CD8-positive, alpha-beta memory T cell (primary cell): ENCODE results near the gene SERPINB8. TPM values are rescaled to one million over a fixed set of nuclear protein-coding genes. Genes with fewer than 3 reads are reported as not detected.

Experiments
- CTCF ChIA-PET: fragments of 350-600 bp; sonication (Branson Sonifier 250); formaldehyde crosslinking; loops from one replicate; lab custom pipeline; 2021; ENCODE audit warnings: antibody characterized with exemption; lab: Charles Lee
- POLR2A ChIA-PET: fragments of 350-600 bp; sonication (Branson Sonifier 250); formaldehyde crosslinking; loops from one replicate; lab custom pipeline; 2021; ENCODE audit warnings: antibody characterized with exemption; lab: Charles Lee
- DNase-seq, 5 donors: peaks; one replicate each; pipeline versions ENCODE4 v3.0.0 to v3.0.0-alpha.2; 2020 to 2022; ENCODE audit warnings: mixed read lengths in 1 of 5
- H3K27ac ChIP-seq: one replicate; pipeline ENCODE4 v1.7.0; 2013; ENCODE audit warnings: low read depth, mild to moderate bottlenecking, low read length, moderate library complexity
- H3K27me3 ChIP-seq: 2 replicates; pipeline ENCODE4 v1.7.0; 2013; ENCODE audit warnings: low read length, mild to moderate bottlenecking; ENCODE audit not compliant: insufficient read depth, poor library complexity, severe bottlenecking
- H3K36me3 ChIP-seq: 2 replicates; pipeline ENCODE4 v1.7.0; 2013; ENCODE audit warnings: mild to moderate bottlenecking, low read length, moderate library complexity; ENCODE audit not compliant: insufficient read depth
- H3K4me1 ChIP-seq: 2 replicates; pipeline ENCODE4 v1.7.0; 2013; ENCODE audit warnings: mild to moderate bottlenecking, low read length, moderate library complexity; ENCODE audit not compliant: insufficient read depth
- H3K4me3 ChIP-seq: 2 replicates; pipeline ENCODE4 v1.7.0; 2013; ENCODE audit warnings: mild to moderate bottlenecking, low read length
- H3K9me3 ChIP-seq: 2 replicates; pipeline ENCODE4 v1.7.0; 2013; ENCODE audit warnings: mild to moderate bottlenecking, low read length
- H3K27ac Mint-ChIP-seq, 8 donors: one replicate each; pipeline ENCODE4 v1.8.0; 2020 to 2021; ENCODE audit warnings: mixed read lengths in 8 of 8, mild to moderate bottlenecking in 6 of 8, inconsistent platforms in 3 of 8, moderate library complexity in 3 of 8
- H3K27me3 Mint-ChIP-seq, 2 donors: one replicate each; pipeline ENCODE4 v1.8.0; 2020 to 2021; ENCODE audit warnings: mixed read lengths in 2 of 2, mild to moderate bottlenecking in 1 of 2, moderate library complexity in 1 of 2
- H3K36me3 Mint-ChIP-seq, 3 donors: one replicate each; pipeline ENCODE4 v1.8.0; 2020 to 2021; ENCODE audit warnings: mixed read lengths in 3 of 3, inconsistent platforms in 1 of 3, mild to moderate bottlenecking in 1 of 3
- H3K4me1 Mint-ChIP-seq, 3 donors: one replicate each; pipeline ENCODE4 v1.8.0; 2020 to 2021; ENCODE audit warnings: mixed read lengths in 3 of 3, inconsistent platforms in 1 of 3, mild to moderate bottlenecking in 1 of 3
- H3K4me3 Mint-ChIP-seq, 7 donors: one replicate each; pipeline ENCODE4 v1.8.0; 2020 to 2021; ENCODE audit warnings: mixed read lengths in 7 of 7, mild to moderate bottlenecking in 6 of 7, moderate library complexity in 4 of 7, inconsistent platforms in 2 of 7
- H3K9me3 Mint-ChIP-seq, 5 donors: one replicate each; pipeline ENCODE4 v1.8.0; 2020 to 2022; ENCODE audit warnings: mixed read lengths in 5 of 5, mild to moderate bottlenecking in 3 of 5, moderate library complexity in 2 of 5, inconsistent platforms in 1 of 5
- polyA plus RNA-seq: library from polyadenylated mRNA; unstranded; fragments of 300-500 nt; fragmentation: Illumina TruSeq; gene quantifications from one replicate; pipeline ENCODE4 v1.2.3, GENCODE V29; 2021
- total RNA-seq, 2 experiments: library from RNA; stranded (reverse); gene quantifications; one replicate each; pipeline ENCODE4 v1.2.3, GENCODE V29; 2021

The SERPINB8 gene
- total and polyA plus RNA-seq, 3 experiments from 2014 or later = 14.9 to 17.9 (median 16.8) TPM

GRCh38 chr18:63971320-63972001 lies 1.6 kb downstream of the SERPINB8 start:
- Histone ChIP-seq H3K27ac (no peak overlapping the region), H3K4me1 (peaks cover 16% of the 10 kb centered on the region), H3K27me3 (no peaks in the 10 kb centered on the region), H3K4me3 (no peak overlapping the region), H3K36me3 (no peaks in the 10 kb centered on the region), H3K9me3 (no peaks in the 10 kb centered on the region)
- no peak for DNase-seq
- Mint-ChIP-seq H3K27me3 (peaks cover 0 to 1% of the 10 kb centered on the region in 2 donors), H3K4me3 (peak overlapping the region; percentile 87 to 99 (median 95)), H3K36me3 (peaks cover 0 to 5% (median 0%) of the 10 kb centered on the region in 3 donors), H3K9me3 (no peaks in the 10 kb centered on the region), H3K27ac (peak overlapping the region; percentile 18 to 99 (median 90)), H3K4me1 (peaks cover 28 to 48% (median 35%) of the 10 kb centered on the region in 3 donors)
- ChIA-PET CTCF (no interaction called here), POLR2A (no interaction called here)

GRCh38 chr18:63972002-63972376 lies 2.1 kb downstream of the SERPINB8 start:
- H3K4me3 Mint-ChIP-seq = peak overlapping the region in 6 of 7 donors; percentile 85 to 99 (median 96)
- H3K27ac ChIP-seq = no peak overlapping the region
- no peak for DNase-seq
- H3K4me1 Mint-ChIP-seq = peaks cover 28 to 48% (median 35%) of the 10 kb centered on the region in 3 donors
- H3K9me3 Mint-ChIP-seq = no peaks in the 10 kb centered on the region
- no peaks in the 10 kb centered on the region for H3K9me3 ChIP-seq
- H3K4me1 ChIP-seq = peaks cover 16% of the 10 kb centered on the region
- POLR2A ChIA-PET = no interaction called here
- H3K4me3 ChIP-seq = no peak overlapping the region
- H3K27me3 ChIP-seq = no peaks in the 10 kb centered on the region
- peaks cover 0 to 1% of the 10 kb centered on the region in 2 donors for H3K27me3 Mint-ChIP-seq
- H3K27ac Mint-ChIP-seq = peak overlapping the region in 5 of 8 donors; percentile 26 to 99 (median 83)
- H3K36me3 Mint-ChIP-seq = peaks cover 0 to 5% (median 0%) of the 10 kb centered on the region in 3 donors
- H3K36me3 ChIP-seq = no peaks in the 10 kb centered on the region
- CTCF ChIA-PET = no interaction called here

GRCh38 chr18:63974991-63975390 lies 5.1 kb downstream of the SERPINB8 start:
- DNase-seq = no peak
- Histone ChIP-seq H3K27me3 (no peaks in the 10 kb centered on the region), H3K9me3 (no peaks in the 10 kb centered on the region), H3K4me1 (peaks cover 8% of the 10 kb centered on the region), H3K27ac (no peak overlapping the region), H3K36me3 (no peaks in the 10 kb centered on the region), H3K4me3 (no peak overlapping the region)
- peak overlapping the region in 3 of 8 donors; percentile 14 to 24 (median 24) for H3K27ac Mint-ChIP-seq
- peak overlapping the region in 1 of 7 donors; percentile 11 for H3K4me3 Mint-ChIP-seq
- H3K27me3 Mint-ChIP-seq = peaks cover 0 to 1% of the 10 kb centered on the region in 2 donors
- ChIA-PET POLR2A (no interaction called here), CTCF (interaction anchor here (1.2 to 1.9 kb wide), 2 partner anchors 12 to 17 kb away, joined by 3 to 8 read pairs; no protein-coding TSS in a partner anchor)
- peaks cover 0 to 7% (median 0%) of the 10 kb centered on the region in 3 donors for H3K36me3 Mint-ChIP-seq
- peaks cover 22 to 37% (median 29%) of the 10 kb centered on the region in 3 donors for H3K4me1 Mint-ChIP-seq
- H3K9me3 Mint-ChIP-seq = no peaks in the 10 kb centered on the region

- no peaks in the 10 kb centered on the region for H3K27me3 ChIP-seq
- no peak overlapping the region for H3K27ac ChIP-seq
- H3K4me3 ChIP-seq = no peak overlapping the region
- Mint-ChIP-seq H3K27ac (peak overlapping the region in 1 of 8 donors; percentile 34), H3K4me1 (peaks cover 24 to 35% (median 27%) of the 10 kb centered on the region in 3 donors), H3K4me3 (no peak overlapping the region), H3K9me3 (no peaks in the 10 kb centered on the region), H3K27me3 (peaks cover 0 to 1% of the 10 kb centered on the region in 2 donors), H3K36me3 (peaks cover 0 to 9% (median 0%) of the 10 kb centered on the region in 3 donors)
- POLR2A ChIA-PET = no interaction called here
- peaks cover 7% of the 10 kb centered on the region for H3K4me1 ChIP-seq
- CTCF ChIA-PET = interaction anchor here (1.2 to 2.3 kb wide), 2 partner anchors 12 to 18 kb away, joined by 3 to 12 read pairs; no protein-coding TSS in a partner anchor
- DNase-seq = no peak
- H3K36me3 ChIP-seq = no peaks in the 10 kb centered on the region
- H3K9me3 ChIP-seq = no peaks in the 10 kb centered on the region
Measured at GRCh38 chr18:63975628-63976027, 5.7 kb downstream of the SERPINB8 start.

- ChIA-PET CTCF (interaction anchor here (0.7 to 2.3 kb wide), 2 partner anchors 13 to 40 kb away, joined by 3 to 12 read pairs; no protein-coding TSS in a partner anchor), POLR2A (no interaction called here)
- Histone ChIP-seq H3K4me3 (no peak overlapping the region), H3K36me3 (peaks cover 6% of the 10 kb centered on the region), H3K9me3 (no peaks in the 10 kb centered on the region), H3K4me1 (no peaks in the 10 kb centered on the region), H3K27ac (no peak overlapping the region), H3K27me3 (no peaks in the 10 kb centered on the region)
- no peaks in the 10 kb centered on the region for H3K9me3 Mint-ChIP-seq
- H3K27me3 Mint-ChIP-seq = peaks cover 0 to 1% of the 10 kb centered on the region in 2 donors
- no peak overlapping the region for H3K4me3 Mint-ChIP-seq
- peaks cover 6 to 22% (median 9%) of the 10 kb centered on the region in 3 donors for H3K36me3 Mint-ChIP-seq
- peak overlapping the region in 1 of 8 donors; percentile 43 for H3K27ac Mint-ChIP-seq
- DNase-seq = no peak
- H3K4me1 Mint-ChIP-seq = peaks cover 12 to 21% (median 13%) of the 10 kb centered on the region in 3 donors
Measured at GRCh38 chr18:63977040-63977439, 7.2 kb downstream of the SERPINB8 start.

GRCh38 chr18:63979409-63979920 lies 9.6 kb downstream of the SERPINB8 start:
- Histone ChIP-seq H3K4me3 (no peak overlapping the region), H3K27me3 (no peaks in the 10 kb centered on the region), H3K27ac (no peak overlapping the region), H3K9me3 (no peaks in the 10 kb centered on the region), H3K36me3 (peaks cover 8% of the 10 kb centered on the region), H3K4me1 (no peaks in the 10 kb centered on the region)
- H3K27ac Mint-ChIP-seq = peak overlapping the region in 3 of 8 donors; percentile 35 to 58 (median 45)
- H3K27me3 Mint-ChIP-seq = peaks cover 0 to 1% of the 10 kb centered on the region in 2 donors
- peaks cover 11 to 19% (median 11%) of the 10 kb centered on the region in 3 donors for H3K4me1 Mint-ChIP-seq
- peaks cover 9 to 44% (median 23%) of the 10 kb centered on the region in 3 donors for H3K36me3 Mint-ChIP-seq
- ChIA-PET POLR2A (no interaction called here), CTCF (interaction anchor here (0.8 to 1.0 kb wide), 2 partner anchors 16 to 471 kb away, joined by 3 to 6 read pairs; no protein-coding TSS in a partner anchor)
- H3K4me3 Mint-ChIP-seq = peak overlapping the region in 3 of 7 donors; percentile 5 to 29 (median 15)
- no peaks in the 10 kb centered on the region for H3K9me3 Mint-ChIP-seq
- DNase-seq = peak in 4 of 5 donors; percentile 21 to 57 (median 34)

GRCh38 chr18:63980027-63980426 lies 10.1 kb downstream of the SERPINB8 start:
- H3K9me3 Mint-ChIP-seq = no peaks in the 10 kb centered on the region
- no peak overlapping the region for H3K27ac ChIP-seq
- H3K4me1 ChIP-seq = no peaks in the 10 kb centered on the region
- H3K4me3 Mint-ChIP-seq = peak overlapping the region in 1 of 7 donors; percentile 64
- peaks cover 9 to 48% (median 23%) of the 10 kb centered on the region in 3 donors for H3K36me3 Mint-ChIP-seq
- peak overlapping the region in 3 of 8 donors; percentile 7 to 47 (median 38) for H3K27ac Mint-ChIP-seq
- no peaks in the 10 kb centered on the region for H3K27me3 ChIP-seq
- H3K36me3 ChIP-seq = peaks cover 8% of the 10 kb centered on the region
- H3K4me3 ChIP-seq = no peak overlapping the region
- H3K4me1 Mint-ChIP-seq = peaks cover 8 to 14% (median 11%) of the 10 kb centered on the region in 3 donors
- POLR2A ChIA-PET = no interaction called here
- DNase-seq = no peak
- CTCF ChIA-PET = interaction anchor here (0.8 to 1.0 kb wide), 2 partner anchors 17 to 471 kb away, joined by 3 to 6 read pairs; no protein-coding TSS in a partner anchor
- H3K9me3 ChIP-seq = no peaks in the 10 kb centered on the region
- H3K27me3 Mint-ChIP-seq = no peaks in the 10 kb centered on the region
